Activated CD4-positive, alpha-beta T cell treated with anti-CD3 and anti-CD28 coated beads, Interleukin-2, Interleukin-4, amounts not matched to agents 100 ng/mL and 50 ng/mL, durations not matched to agents 16 hours and 8 hours (primary cell): ENCODE measurements around the gene DYNLL2.
A peak's percentile ranks its signal among the peaks of the same experiment; 100 is the strongest.
"Not testable (repeated sequence)": the region's sequence is repeated elsewhere in the genome, so short reads cannot be mapped to it uniquely, and the experiment has no call there.

Experiments
- DNase-seq: peaks from one replicate; pipeline ENCODE4 v3.0.0-alpha.2; 2020; ENCODE audit warnings: low spot score

DYNLL2 gene

DNA sequence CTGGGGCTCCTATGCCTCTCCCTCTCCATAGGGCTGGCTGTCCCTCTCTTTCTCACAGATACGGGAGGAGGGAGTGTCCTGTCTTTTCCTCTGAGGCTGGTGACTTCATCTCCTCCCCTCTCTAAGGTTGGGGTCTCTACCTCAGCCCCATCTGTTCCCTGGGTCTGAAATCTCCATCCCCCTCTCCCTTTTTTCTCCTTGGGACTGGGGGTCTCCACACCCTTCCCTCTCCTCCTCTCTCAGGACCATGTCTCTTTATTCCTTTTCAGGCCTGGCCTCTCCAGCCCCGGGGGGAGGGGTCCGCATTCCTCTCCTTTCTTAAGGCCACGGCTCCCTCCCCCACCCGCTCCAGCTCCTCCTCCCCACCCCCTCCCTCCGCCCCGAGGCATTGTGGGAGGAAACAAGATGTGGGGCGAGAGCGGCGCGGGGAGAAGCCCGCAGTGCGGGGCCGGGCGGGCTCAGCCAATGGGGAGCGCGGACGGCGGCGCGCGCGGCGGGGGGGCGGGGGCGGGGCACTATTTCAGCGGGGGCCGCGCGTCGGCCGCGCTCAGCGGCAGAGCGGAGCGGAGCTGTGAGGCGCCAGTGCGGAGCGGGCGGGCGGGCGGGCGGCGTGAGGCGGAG is at the start of gene DYNLL2:
TSS of gene DYNLL2 (plus strand) at position 550 of the 621 bp plus-strand sequence. CDS start 3,672 bp downstream, outside the sequence.
- DNase-seq, result peak; percentile 92

DNA sequence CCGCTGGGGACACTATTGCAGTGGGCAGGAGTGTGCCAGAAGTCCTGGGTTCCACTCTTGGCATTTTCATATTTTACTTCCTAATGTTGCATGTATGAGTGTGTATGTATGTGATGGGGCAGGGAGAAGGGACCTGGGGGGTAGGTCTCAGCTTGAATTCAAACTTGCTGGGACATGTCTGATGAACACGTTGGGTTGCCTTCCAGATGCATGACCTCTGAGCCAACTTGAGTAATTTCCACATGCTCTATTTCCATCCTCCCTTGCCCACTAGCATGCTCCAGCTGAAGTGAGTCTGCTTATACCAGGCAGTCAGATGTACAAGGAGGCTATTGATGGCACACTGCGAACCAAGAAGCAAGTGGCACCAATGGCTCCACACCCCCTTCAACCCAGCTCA is 43.2 kb upstream of the DYNLL2 start:
- DNase-seq, result no peak

DNA sequence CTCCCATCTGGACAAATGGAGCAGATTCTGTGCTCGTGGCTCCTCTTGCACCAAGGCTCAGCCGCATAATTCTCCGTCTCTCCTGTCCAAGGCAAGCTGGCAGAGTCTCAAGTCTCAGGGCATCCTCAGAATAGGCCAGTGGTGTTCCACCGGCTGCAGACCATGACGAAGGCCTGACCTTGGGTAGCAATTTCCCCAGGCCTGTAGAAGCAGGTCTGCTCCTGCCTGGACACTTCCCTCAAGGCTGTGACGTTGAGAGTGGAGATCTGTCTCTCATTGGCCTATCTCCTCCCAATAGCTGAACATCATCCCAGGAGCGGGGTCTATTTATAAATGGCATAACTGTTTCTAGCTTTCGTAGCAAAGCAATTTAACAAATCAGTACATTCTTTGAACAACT is 42.8 kb upstream of the DYNLL2 start:
- no peak for DNase-seq

DNA sequence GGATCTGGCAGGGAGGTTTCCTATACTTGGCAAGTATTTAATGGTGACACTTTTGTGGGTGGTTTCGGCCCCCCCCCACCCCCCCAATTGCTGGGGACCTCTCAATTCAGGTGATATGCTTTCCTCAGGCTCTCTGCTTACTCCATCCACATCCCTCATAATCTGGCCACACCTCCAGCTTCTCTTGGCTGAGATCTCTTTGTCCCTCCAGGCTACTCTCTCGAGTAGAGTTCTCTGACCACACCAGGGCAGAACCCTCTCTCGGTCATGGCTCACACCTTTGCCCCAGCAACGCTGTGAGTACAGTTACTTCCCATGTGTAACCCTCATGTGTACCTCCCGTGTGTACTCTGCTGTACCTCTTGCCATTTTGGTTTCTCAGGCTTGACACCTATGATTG is 42.1 kb upstream of the DYNLL2 start:
- no peak for DNase-seq

DNA sequence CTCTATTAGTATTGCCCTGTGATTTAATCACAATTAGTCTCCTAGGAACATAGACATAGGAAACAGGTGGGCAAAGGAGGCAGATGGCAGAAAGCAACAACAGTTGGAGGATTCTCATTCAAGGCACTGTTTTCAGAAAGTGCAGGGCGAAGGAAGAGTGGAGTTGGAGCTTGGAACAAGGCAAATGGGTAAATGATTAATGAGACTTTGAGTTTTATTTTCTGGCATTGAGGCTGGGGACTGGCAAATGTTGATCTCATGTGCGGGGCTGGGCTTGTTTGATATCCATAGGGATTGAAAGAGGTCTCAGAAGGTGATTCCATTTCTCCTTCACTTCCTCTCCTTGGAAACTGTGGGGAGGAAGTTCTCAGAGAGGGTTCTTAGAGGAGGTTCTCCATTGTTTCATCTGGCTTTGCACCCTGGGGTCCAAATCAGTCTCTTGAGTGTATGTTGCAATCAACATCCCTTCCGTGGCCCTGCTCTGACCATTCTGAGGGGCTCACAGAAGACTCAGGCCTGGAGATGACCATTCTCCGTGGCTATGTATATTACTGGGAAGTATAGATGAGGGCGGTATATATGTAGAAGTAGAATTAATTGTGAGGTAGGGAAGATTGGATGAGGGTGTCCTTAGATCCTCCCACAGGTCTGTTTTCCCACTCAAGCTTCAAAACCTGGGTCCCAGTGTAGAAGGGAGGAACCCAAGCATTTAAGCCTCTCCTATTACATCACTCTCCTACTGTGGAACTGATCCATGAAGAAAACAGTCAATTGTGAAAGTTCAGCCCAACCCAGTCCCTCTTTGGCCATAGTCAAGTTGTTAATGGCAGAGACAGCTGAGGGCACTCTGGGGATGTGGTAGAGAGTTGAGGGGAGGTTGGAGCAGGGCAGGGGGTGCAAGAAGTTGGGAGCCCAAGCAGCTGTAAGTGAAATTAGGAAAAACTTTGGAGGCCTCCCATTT is 39.7 kb upstream of the DYNLL2 start:
- DNase-seq, result no peak

DNA sequence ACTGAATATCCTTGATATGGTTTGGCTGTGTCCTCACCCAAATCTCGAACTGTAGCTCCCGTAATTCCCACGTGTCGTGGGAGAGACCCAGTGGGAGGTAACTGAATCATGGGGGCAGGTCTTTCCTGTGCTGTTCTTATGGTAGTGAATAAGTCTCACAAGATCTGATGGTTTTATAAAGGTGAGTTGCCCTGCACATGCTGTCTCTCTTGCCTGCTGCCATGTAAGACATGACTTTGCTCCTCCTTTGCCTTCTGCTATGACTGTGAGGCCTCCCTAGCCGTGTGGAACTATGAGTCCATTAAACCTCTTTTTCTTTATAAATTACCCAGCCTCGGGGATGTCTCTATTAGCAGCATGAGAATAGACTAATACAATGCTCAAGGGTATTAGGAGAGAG is 39.0 kb upstream of the DYNLL2 start:
- not testable (repeated sequence) for DNase-seq

DNA sequence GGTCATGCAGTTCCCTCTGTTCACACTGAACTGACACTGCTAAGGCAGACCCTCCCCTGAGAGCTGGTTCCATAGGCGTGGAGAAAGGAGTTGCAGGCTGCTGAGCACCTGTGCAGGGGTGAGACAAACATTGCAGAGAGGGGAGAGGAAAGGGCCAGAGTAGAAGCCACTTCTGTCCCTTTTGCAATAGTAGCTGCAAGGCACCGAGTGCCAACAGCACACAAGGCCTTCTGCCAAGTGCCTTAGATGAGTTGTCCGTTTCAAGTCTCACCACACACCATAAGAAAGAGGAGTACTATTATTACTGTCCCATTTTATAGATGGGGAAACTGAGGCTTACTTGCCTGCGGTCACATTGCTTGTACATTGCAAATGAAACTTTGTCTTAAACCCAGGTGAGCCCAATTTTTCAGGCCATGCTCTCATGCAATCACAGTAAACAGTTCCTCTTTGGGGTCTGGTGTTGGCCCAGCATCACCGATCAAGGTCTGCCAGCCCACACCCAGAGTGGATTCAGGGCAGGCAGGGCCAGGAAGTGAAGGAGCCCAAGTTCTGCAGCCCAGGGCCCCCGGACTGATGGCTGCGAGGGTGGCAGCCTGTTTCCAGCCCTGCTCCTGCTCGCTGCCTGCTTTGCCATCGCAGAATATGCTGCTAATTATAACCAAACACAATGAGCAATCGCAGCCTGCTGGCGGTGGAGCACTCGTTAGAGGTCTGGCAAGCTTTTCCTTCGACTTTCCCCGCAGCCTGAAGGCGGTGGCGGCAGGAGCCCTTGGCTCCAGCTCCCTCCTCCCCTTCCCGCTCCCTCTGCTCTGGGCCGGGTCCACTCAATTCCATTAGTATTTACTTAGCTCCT is 36.8 kb upstream of the DYNLL2 start:
- no peak for DNase-seq

DNA sequence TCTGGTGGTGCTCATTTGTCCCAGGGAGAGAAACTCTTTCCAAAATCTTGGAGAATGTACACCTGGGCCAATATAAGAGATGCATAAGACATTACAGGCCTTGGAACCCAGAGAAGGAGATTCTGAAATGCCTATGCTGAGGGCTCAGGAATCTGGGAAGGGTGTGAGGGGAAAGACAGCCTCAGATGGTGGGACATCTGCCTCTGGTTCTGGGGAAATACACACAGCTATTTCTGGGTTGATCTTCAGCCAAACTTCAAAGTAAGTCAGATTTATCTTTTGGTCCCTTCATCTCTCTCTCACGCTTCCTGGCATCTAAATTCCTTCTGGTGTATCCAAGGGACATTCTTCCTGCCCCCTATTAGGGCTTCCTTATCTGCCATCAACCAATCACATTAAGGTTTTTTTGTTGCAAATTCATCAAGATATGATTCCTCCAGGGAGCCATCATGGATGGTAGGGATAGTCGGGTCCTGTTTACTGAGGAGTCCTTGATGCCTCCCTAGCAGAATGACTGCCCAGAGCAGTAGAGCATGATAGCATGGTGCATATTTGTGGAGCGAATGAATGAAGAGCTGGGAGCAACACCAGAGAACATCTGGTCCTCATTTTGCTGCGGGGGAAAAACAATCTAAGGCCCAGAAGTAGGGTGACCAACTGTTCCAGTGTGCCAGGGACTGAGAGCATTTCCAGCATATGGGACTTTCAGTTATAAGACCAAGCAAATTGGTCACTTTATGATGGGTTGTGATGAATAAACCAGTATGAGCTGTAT is 35.7 kb upstream of the DYNLL2 start:
- DNase-seq, result no peak

DNA sequence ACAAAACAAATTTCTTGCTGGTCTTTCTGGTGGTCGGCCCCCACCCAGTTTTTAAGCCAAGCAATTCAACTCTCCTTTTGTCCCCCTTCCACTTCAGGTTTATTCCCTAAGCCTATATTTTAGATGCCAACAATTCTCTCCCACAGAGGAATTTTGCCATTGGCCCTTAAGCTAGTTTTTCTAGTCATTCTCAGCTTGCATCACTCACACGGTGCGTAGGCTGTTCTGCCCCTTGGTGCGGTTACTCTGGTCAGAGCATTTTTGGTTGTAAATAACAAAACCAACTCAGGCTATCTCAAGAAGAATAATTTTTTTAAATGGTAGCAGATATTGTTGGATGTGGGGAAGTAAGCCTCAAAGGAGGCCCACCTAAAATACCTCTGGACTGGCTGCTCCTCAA is 33.7 kb upstream of the DYNLL2 start:
- DNase-seq, result no peak

DNA sequence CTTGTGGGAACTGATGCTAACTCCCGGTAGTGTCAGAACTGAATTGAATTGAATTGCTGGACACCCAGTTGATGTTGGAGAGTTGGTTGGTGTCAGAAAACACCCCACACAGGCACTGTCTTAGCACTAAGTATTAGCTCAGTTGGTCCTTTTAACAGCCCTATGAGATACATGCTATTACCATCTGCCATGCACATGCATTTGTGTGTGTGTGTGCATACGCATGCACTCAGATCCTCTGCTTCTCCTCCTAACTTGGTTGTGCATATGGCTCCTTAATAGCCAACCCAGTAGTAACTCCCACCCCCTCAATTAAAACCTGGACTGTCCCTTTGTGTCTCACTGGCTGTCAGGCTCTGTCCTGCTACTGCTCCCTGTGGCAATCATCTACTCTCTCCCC is 32.3 kb upstream of the DYNLL2 start:
- no peak for DNase-seq

DNA sequence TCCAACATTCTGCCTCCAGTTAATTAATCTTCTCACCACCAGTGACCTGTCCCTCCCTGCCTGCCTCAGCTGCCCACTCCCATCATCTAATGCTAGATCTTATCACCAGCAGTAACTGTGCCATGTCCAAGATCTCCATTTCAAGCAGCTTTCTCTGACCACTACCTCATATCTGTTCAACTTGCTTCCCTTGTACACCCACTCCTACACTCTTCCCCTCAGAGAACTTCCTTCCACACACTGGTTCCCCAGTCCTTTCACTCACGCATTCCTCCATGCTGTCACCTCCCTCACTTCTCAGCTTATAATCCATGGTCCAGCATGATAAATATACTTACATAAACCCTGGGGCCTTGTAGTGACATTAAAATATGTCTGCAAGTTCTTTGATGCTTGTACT is 31.8 kb upstream of the DYNLL2 start:
- no peak for DNase-seq

DNA sequence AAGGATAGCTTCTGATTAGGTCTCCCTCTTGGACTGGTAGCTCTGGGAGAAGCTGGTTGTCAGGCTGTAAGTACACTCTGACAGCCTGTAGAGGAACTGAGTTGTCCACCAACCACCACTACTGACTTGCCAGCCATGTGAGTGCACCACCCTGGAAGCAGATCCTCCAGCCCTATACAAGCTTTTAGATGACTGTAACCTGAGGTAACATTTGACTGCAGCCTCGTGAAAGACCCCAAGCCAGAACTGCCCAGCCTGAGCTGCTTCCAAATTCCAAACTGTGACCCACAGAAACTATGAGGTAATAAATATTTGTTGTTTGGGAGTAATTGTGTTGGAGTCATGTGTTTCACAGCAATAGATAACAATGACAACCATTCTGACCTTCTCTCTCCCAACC is 30.8 kb upstream of the DYNLL2 start:
- DNase-seq, result no peak

DNA sequence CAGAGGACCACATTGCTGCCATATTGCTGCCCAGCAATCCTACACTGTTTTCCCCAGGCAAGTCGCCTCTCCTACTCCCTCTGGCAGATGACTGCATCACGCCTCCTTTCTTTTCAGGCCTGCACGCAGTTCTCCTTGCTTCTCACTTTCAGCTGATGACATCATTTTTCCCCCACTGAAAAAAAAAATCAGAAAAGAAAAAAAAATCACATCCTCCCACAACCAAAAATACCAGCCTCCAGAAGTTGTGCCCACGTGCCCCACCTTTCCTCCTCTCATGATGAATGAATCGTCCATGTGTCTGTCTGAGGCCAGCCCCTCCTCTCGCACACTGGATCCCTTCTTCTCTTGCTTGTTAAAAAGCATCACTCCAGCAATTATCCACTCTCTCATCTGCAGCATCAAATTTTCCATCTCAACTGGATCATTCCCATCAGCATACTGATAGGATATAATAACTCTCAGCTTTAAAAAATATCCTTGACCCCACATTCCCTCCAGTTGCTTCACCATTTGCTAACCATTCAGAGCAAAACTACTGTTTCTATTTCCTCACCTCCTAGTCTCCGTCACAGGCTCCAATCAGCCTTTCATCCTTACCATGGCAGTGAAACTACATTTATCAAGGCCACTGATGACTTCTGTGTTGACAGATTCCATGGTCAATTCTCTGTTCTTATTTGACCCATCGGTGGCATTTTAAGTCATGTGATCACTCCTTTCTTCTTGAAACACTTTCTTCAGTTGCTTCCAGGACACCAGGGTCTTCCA is 30.1 kb upstream of the DYNLL2 start:
- no peak for DNase-seq

DNA sequence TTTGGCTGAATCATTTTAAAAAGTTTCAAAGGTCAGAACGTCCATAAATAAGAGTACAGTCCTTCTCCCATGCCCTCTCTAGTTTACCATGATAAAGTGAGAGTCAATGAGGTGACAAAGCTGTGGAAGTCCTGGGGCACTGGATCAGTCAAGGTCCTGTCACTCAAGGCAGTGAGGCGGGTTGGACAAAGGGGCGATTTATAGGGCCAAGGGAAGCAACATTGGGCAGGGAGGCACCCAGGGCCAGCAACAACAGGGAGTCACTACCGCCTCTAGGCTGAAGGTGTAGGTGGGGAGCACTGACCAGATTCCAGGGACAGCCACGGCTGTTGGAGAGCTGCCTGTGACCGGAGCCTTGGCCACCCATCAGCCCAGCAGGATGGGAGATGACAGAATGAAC is 28.6 kb upstream of the DYNLL2 start:
- no peak for DNase-seq

DNA sequence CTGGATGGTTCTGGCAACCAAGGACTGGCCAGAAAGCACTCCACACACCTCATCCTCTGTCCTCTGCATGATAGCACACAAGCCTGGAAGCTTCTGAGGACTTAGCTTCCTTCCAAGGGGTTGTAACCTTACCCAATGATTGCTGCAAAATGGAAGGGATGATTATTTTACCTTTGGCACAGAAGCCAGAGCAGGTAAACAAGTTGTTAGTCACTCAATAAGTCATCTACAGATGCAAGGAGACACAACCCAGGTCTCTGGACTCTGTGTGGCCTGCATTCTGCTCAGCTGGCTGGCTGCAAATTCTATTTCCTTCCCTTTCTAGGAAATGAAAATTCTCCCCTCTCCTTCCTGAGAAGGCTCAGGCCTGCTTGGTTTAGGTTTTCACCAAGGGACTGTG is 26.7 kb upstream of the DYNLL2 start:
- DNase-seq, result no peak

DNA sequence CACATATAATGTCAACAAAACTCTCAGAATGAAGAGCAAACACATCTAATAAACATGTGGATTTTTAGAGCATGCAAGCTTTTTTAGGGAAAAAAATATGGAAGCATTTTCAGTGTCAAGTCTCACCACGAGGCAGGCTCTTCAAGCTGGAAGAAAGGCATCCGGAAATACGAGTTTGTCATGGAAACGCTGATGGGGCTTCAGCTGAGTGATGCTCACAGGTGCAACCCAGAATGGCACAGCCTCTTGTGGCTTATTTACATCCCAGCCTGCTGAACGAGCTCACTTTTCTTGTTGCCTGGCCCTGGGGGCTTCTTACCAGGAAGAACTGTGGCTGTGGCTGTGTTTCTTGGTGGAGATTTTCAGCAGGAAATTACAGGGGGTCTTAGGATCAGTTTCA is 24.1 kb upstream of the DYNLL2 start:
- no peak for DNase-seq

DNA sequence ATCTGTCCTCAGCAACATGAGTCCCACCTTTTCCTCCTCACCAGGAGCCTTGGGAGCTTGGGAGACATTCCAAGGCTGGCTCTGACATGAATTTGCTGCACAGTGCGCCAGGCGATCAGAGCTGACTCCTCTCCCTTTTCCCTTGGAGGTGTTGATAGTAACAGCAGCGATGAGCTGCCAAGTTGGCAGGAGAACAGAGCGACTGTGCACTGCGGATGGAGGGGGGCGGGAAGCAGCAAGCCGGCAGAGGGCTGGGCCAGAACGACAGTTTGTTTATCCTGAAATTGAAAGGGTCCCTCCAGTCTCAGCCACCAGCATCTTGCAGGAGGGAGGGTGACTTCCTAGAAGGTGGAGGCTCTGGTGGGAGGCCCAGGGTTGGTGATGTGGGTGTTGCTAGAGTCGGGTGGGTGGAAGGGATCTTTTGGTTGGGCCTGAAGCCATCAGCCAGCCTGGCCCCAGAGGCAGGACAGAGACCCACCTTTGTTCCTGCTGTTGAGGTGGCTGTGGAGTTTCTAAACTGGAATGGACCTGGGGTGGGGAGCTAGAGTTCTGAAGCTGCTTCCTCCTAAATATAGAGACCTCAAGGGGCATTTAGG is 22.5 kb upstream of the DYNLL2 start:
- DNase-seq, result no peak

DNA sequence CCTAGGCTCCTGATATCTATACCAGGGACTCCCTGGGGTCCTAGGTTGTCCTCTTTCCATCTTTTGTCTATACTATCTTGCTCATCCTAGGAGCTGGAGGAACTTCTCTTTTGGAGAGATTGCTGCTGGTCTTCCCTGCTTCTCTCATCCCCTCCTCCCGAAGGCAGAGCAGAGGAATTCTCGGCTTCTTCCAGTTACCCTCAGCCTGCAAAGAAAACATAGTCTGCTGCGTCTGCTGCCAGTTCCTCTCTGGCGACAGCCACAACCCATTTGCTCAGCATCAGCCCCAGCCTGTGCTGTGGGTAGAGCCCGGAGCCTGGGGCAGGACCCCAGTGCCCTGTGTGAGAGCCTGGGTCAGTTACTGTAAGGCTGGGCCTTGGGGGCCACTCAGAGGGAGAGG is 21.5 kb upstream of the DYNLL2 start:
- DNase-seq, result no peak

DNA sequence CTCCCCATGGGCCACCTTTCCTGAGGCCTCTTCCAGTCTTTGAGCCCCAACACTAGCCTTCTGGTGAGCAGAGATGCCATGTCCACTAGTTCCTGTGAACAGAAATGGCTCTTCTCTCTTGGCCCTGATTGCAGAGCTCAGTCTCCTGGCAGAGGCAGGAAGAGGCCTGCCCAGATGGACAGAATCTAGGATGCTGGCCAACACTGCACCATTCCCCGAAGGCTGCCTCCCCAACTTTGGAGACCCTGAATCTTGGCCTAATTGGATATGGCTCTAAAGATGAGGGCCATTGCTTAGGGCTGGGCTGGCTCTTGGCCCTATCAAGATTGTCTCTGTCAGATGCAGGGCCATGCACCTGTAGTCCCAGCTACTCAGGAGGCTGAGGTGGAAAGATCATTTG is 18.0 kb upstream of the DYNLL2 start:
- DNase-seq, result no peak

DNA sequence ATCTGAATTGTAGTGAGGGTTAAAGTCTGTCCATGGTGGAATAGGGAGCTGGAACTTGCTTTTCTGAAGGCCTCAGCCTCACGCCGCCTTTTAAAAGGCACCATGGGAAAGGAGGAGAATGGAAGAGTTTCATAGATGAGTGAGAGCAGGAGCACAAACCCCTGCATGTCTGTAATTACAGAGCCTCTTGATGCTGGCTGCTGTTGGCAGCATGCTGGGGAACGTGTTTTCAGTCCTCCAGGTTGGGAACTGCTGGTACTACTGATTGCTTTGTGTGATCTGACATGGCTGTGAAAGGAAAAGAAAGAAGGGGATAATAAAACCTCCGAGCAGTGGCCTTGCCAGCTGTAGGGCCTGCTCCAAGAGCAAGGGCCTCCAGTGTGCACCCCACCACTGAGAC is 16.8 kb upstream of the DYNLL2 start:
- DNase-seq, result no peak

DNA sequence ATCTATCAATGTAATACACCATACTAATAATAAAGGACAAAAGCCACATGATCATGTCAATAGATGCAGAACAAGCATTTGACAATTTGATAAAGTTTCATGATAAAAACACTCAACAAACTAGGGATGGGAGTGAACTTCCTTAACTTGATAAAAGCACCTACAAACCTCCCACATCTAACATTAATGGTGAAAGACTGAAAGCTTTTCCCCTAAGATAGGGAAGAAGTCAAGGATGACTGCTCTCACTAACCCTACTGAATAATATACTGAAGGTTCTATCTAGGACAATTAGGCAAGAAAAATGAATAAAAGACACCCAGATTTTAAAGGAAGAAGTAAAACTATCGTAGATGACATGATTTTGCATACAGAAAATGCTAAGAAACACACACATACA is 10.4 kb upstream of the DYNLL2 start:
- DNase-seq, result no peak
